Large intestine (tissue), 3 donors: Measurements from ENCODE around the gene PTPRN. TPM values are rescaled to one million over a fixed set of nuclear protein-coding genes. Genes with fewer than 3 reads are reported as not detected.

Source experiments
- DNase-seq, 2 donors: peaks; one replicate each; pipeline versions ENCODE4 v3.0.0 to v3.0.0-alpha.2; 2013
- H3K27ac ChIP-seq: one replicate; pipeline ENCODE4 v1.5.1; 2013; ENCODE audit warnings: low read length
- H3K27me3 ChIP-seq: 2 replicates; pipeline ENCODE4 v1.6.1; 2013; ENCODE audit warnings: low read length; ENCODE audit not compliant: control insufficient read depth, insufficient read depth
- H3K36me3 ChIP-seq: 2 replicates; pipeline ENCODE4 v1.6.1; 2013; ENCODE audit warnings: low read length; ENCODE audit not compliant: control insufficient read depth, insufficient read depth
- H3K4me1 ChIP-seq: one replicate; pipeline ENCODE4 v1.6.1; 2013; ENCODE audit warnings: low read length; ENCODE audit not compliant: control insufficient read depth, insufficient read depth
- H3K4me3 ChIP-seq: one replicate; pipeline ENCODE4 v1.5.1; 2013; ENCODE audit warnings: low read length
- H3K9me3 ChIP-seq: one replicate; pipeline ENCODE4 v1.6.1; 2013; ENCODE audit warnings: mild to moderate bottlenecking, low read depth, low read length, moderate library complexity; ENCODE audit not compliant: control insufficient read depth
- WGBS: methylation state at CpG from one replicate; pipeline ENCODE4 v1.1.5; 2013; ENCODE audit warnings: low lambda C conversion rate; ENCODE audit not compliant: insufficient coverage; 5-methylcytosine and 5-hydroxymethylcytosine counted together
- polyA plus RNA-seq: library from polyadenylated mRNA; unstranded; fragments of 120-200 nt; gene quantifications from one replicate; pipeline ENCODE4 v1.2.1, GENCODE V29; 2013

Gene PTPRN
- polyA plus RNA-seq, 1 donor, result 9.2 TPM

DNA sequence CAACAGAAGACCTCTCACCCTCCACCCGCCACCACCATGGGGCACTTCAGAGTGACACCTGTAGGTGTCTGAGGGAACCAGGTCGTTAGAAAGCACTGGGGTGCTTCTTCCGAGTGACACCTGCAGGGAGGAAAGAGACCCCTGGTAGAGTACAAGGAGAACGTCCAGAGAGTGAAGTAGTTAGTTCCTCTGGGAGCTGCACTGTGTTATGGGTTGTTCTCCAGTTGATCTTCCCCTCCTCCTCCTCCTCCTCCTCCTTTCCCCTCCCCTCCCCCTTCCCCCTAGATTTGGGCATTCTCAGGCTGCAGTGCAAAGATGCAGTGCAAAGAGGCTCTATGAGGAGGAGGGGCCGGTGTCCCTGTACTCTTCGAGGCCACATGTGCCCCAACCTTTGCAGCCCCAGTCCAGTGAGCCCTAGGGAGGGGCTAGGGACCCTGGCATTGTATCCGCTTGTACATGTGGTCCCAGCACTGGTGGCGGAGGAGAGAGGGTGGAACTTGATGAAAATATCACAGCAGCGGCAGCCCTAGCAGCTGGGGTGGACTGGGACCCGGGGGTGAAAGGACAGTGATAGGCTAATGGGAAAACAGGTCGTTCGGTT is 29.2 kb downstream of the PTPRN start:
- no peak for DNase-seq
- H3K36me3 ChIP-seq, result peaks cover 38% of the 10 kb centered on the region
- peak overlapping the region; percentile 65 for H3K4me3 ChIP-seq
- H3K4me1 ChIP-seq, result peaks cover 17% of the 10 kb centered on the region
- peak overlapping the region; percentile 85 for H3K27ac ChIP-seq
- WGBS, result no CpG with 5 or more reads among the region's 12 CpGs
- no peaks in the 10 kb centered on the region for H3K9me3 ChIP-seq
- H3K27me3 ChIP-seq, result no peaks in the 10 kb centered on the region

- no peaks in the 10 kb centered on the region for H3K9me3 ChIP-seq
- DNase-seq, result peak; percentile 97 to 98
- H3K4me3 ChIP-seq, result peak within 1 kb of the TSS; percentile 65
- H3K27ac ChIP-seq, result peak within 1 kb of the TSS; percentile 85
- H3K36me3 ChIP-seq, result peaks cover 32% of the 10 kb centered on the region
- H3K4me1 ChIP-seq, result peaks cover 17% of the 10 kb centered on the region
- H3K27me3 ChIP-seq, result no peaks in the 10 kb centered on the region
- WGBS, result no CpG with 5 or more reads among the region's 65 CpGs
Observed at GRCh38 chr2:219279151-219279915, 29.9 kb downstream of the PTPRN start, which contains the start of gene DNAJB2. DNAJB2 (plus strand) TSS chr2:219279366; CDS start chr2:219279834, 468 bp downstream.

GRCh38 chr2:219278655-219279150 is 30.5 kb downstream of the PTPRN start:
- Histone ChIP-seq H3K36me3 (peaks cover 29% of the 10 kb centered on the region), H3K27me3 (no peaks in the 10 kb centered on the region), H3K4me1 (peaks cover 17% of the 10 kb centered on the region), H3K4me3 (peak overlapping the region; percentile 47), H3K27ac (peak overlapping the region; percentile 85), H3K9me3 (no peaks in the 10 kb centered on the region)
- DNase-seq, result no peak
- WGBS, result no CpG with 5 or more reads among the region's 9 CpGs

DNA sequence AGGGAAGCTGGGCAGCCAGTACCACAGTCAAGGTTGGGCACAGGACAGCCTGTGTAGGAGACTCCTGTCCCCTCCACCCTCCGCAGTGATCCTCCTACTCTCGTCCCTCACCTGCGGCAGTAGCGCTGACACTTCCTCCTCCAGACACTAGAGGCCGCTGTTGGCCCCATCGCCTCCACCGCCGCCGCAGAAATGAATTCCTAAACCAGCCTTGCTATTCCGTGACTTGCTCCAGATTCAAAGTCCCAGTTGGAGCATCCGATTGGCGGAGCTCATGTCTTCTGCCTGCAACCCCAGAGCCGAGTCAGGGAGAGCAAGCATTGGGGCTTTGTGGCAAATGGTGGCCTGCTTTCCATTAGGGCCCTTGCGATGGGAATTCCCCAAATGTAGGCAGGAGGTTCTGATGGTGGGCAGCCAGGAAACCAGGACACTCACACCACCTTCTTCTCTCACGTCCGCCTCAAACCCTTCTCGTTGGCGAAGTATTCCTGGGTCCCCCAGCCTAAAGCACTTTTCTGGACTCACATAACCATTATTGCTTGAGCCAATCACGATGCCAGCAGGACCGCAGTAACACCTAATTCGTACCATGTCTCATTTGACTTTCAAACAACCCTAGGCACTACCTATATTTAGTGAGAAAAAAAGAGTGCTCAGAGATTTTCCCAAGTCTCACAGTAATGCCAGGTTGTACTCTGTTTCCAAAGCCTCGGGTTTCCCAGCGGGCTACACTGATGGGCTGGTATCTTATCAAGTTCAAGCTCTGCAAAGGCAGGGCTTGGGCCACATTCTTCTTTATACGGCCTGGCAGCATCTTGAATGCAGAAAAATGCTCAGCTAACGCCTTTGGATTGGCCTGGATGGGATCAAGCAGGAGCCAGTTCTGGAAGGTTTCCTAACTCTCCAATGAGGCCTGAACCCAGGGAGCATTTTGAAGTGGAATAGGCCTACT is 31.2 kb downstream of the PTPRN start:
- Histone ChIP-seq H3K4me1 (peaks cover 17% of the 10 kb centered on the region), H3K9me3 (no peaks in the 10 kb centered on the region), H3K27me3 (no peaks in the 10 kb centered on the region), H3K27ac (peak overlapping the region; percentile 85), H3K36me3 (peaks cover 22% of the 10 kb centered on the region), H3K4me3 (peak overlapping the region; percentile 12)
- WGBS, result 100% methylated on average over 1 of the region's 25 CpGs
- DNase-seq, result peak; percentile 67 to 81

DNA sequence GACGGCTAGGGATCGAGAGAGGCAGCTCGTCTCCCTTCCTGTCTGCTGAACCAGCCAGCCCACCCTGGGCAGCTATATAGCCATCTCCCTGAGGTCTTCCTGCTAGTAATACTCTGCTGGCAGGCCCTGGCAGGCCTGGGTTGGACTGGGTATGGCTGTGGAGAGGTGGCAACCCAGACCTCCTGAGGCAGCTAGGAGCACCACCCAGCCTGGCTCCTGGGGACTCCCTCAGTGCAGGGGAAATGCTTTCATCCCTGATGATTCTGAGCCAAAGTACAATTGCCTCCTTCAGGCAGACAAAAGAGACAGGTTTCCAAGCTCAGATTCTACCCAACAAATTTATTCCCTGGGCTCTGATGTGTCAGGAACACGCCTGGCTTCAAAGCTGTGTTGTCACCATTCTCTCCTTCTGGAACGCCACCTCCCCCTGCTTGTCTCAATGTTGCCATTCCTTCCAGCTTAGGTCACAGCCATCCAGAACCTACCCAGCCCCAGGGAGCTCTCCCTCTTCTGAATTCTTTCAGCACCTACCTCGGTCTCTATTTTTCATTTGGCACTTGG is 34.8 kb downstream of the PTPRN start:
- WGBS, result no CpG with 5 or more reads among the region's 6 CpGs

DNA sequence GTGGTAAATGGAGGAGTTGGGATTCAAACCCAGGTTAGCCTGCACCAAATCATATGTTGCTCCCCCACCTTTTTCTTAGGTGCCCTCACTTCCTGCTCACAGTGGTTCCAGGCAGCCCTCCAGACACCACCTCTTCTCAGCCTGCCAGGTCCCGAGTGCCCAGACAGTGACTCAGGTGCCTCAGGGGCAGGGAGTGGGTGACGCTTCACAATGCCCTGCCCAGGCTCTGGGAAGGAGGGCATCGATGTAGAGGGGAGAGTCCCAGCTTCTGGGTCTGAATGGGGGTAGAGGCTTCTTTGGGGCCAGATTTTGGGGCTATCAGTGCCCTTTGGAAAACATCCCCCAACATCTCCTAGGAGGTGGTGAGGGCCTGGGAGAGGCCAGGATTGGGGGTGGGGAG is 35.3 kb downstream of the PTPRN start:
- whole genome bisulfite sequencing, result no CpG with 5 or more reads among the region's 3 CpGs
- peaks cover 26% of the 10 kb centered on the region for H3K4me1 ChIP-seq
- no peaks in the 10 kb centered on the region for H3K9me3 ChIP-seq
- H3K4me3 ChIP-seq, result no peak overlapping the region
- no peak overlapping the region for H3K27ac ChIP-seq
- H3K27me3 ChIP-seq, result no peaks in the 10 kb centered on the region
- DNase-seq, result no peak
- no peaks in the 10 kb centered on the region for H3K36me3 ChIP-seq

More for the DNA sequence above, 34.8 kb downstream of the PTPRN start:
- H3K4me1 ChIP-seq, result peaks cover 22% of the 10 kb centered on the region
- H3K4me3 ChIP-seq, result no peak overlapping the region
- H3K27ac ChIP-seq, result no peak overlapping the region
- DNase-seq, result peak in 1 of 2 donors; percentile 34
- no peaks in the 10 kb centered on the region for H3K27me3 ChIP-seq
- H3K9me3 ChIP-seq, result no peaks in the 10 kb centered on the region
- no peaks in the 10 kb centered on the region for H3K36me3 ChIP-seq

DNA sequence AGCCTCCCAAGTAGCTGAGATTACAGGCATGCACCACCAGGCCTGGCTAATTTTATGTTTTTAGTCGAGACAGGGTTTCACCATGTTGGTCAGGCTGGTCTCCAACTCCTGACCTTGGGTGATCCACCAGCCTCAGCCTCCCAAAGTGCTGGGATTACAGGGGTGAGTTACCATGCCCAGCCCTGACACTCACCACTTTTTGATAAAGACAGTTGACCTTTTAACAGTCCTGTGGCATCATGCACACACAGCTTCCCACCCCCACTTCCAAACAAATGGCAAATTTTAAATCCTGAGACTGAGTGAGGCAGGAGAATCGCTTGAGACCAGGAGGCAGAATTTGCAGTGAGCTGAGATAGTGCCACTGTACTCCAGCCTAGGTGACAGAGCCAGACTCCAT is 36.2 kb downstream of the PTPRN start:
- no peak overlapping the region for H3K27ac ChIP-seq
- H3K36me3 ChIP-seq, result no peaks in the 10 kb centered on the region
- DNase-seq, result no peak
- H3K9me3 ChIP-seq, result no peaks in the 10 kb centered on the region
- H3K4me3 ChIP-seq, result no peak overlapping the region
- no peaks in the 10 kb centered on the region for H3K27me3 ChIP-seq
- WGBS, result no CpG with 5 or more reads among the region's 2 CpGs
- peaks cover 20% of the 10 kb centered on the region for H3K4me1 ChIP-seq

DNA sequence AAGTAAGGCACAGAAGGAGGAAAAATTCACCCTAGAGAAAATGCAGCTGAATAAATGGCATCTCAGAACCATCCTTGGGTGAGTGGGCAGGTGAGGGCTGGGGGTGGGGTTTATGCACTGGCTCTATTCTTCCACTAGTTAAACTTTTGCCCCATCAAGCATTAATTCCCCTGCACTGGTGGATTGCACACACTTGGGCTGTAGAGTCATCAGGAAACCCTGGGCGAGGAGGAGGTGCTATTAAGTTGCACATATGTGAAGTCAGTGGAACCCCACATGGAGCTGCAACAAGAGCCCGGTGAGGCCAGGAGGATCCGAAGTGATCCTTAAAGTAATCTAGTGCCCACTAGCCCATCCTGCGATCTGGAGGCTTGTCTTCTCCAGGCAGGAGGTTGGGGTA is 36.8 kb downstream of the PTPRN start:
- Histone ChIP-seq H3K9me3 (no peaks in the 10 kb centered on the region), H3K27me3 (no peaks in the 10 kb centered on the region), H3K36me3 (no peaks in the 10 kb centered on the region), H3K27ac (no peak overlapping the region), H3K4me3 (no peak overlapping the region), H3K4me1 (peaks cover 17% of the 10 kb centered on the region)
- WGBS, result no CpG with 5 or more reads among the region's 4 CpGs
- no peak for DNase-seq

GRCh38 chr2:219271021-219271420 is 38.2 kb downstream of the PTPRN start:
- Histone ChIP-seq H3K4me3 (no peak overlapping the region), H3K36me3 (no peaks in the 10 kb centered on the region), H3K27ac (no peak overlapping the region), H3K9me3 (no peaks in the 10 kb centered on the region), H3K27me3 (no peaks in the 10 kb centered on the region), H3K4me1 (peaks cover 17% of the 10 kb centered on the region)
- DNase-seq, result no peak
- WGBS, result no CpG with 5 or more reads among the region's 2 CpGs

GRCh38 chr2:219270055-219270372 is 39.2 kb downstream of the PTPRN start:
- Histone ChIP-seq H3K27me3 (no peaks in the 10 kb centered on the region), H3K4me1 (peaks cover 17% of the 10 kb centered on the region), H3K9me3 (no peaks in the 10 kb centered on the region)

More at GRCh38 chr2:219270055-219270372, 39.2 kb downstream of the PTPRN start:
- no CpG with 5 or more reads among the region's 5 CpGs for WGBS
- peak in 1 of 2 donors; percentile 39 for DNase-seq
- Histone ChIP-seq H3K27ac (no peak overlapping the region), H3K36me3 (no peaks in the 10 kb centered on the region), H3K4me3 (no peak overlapping the region)
